Stimulated activated CD4-positive, alpha-beta T cell treated with anti-CD3 and anti-CD28 coated beads, Interleukin-4, amount 100 ng/mL, for 24 hours (primary cell): ENCODE data around the gene RETREG1.
"Not testable (repeated sequence)": the region's sequence is repeated elsewhere in the genome, so short reads cannot be mapped to it uniquely, and the experiment has no call there.

Experiments
- DNase-seq: peaks from one replicate; pipeline ENCODE4 v3.0.0-alpha.2; 2020

The RETREG1 gene

GRCh38 chr5:16436065-16436682 is 180.6 kb downstream of the RETREG1 start:
- DNase-seq, result not testable (repeated sequence)

- no peak for DNase-seq
Measured at GRCh38 chr5:16431490-16431889, 185.3 kb downstream of the RETREG1 start.

- DNase-seq, result no peak
Measured at GRCh38 chr5:16430349-16431089, 186.3 kb downstream of the RETREG1 start.

GRCh38 chr5:16428359-16428758 is 188.4 kb downstream of the RETREG1 start:
- DNase-seq, result no peak

- DNase-seq, result no peak
Measured at GRCh38 chr5:16427587-16427986, 189.2 kb downstream of the RETREG1 start.
